Parathyroid adenoma (tissue), 2 donors: Measurements from ENCODE around the gene TSC2.
"Not testable (repeated sequence)": the region's sequence is repeated elsewhere in the genome, so short reads cannot be mapped to it uniquely, and the experiment has no call there.

Experiments used
- H2AFZ ChIP-seq: fragments of 300-600 bp; sonication (generic); one replicate; pipeline ENCODE4 v1.7.0; 2017; ENCODE audit warnings: antibody characterized with exemption, mild to moderate bottlenecking
- H3K27ac ChIP-seq: fragments of 300-600 bp; sonication (generic); one replicate; pipeline ENCODE4 v1.7.0; 2017
- H3K27me3 ChIP-seq: fragments of 300-600 bp; sonication (generic); one replicate; pipeline ENCODE4 v1.7.0; 2017; ENCODE audit warnings: low read length; ENCODE audit not compliant: control insufficient read depth, insufficient read depth
- H3K36me3 ChIP-seq: fragments of 300-600 bp; sonication (generic); one replicate; pipeline ENCODE4 v1.7.0; 2017; ENCODE audit warnings: low read length; ENCODE audit not compliant: control insufficient read depth, insufficient read depth
- H3K4me1 ChIP-seq: fragments of 300-600 bp; sonication (generic); one replicate; pipeline ENCODE4 v1.7.0; 2017; ENCODE audit warnings: control low read depth
- H3K4me2 ChIP-seq: fragments of 300-600 bp; sonication (generic); one replicate; pipeline ENCODE4 v1.7.0; 2017; ENCODE audit warnings: low read length
- H3K4me3 ChIP-seq: fragments of 300-600 bp; sonication (generic); one replicate; pipeline ENCODE4 v1.7.0; 2017; ENCODE audit warnings: low read depth, low read length
- H3K79me2 ChIP-seq: fragments of 300-600 bp; sonication (generic); one replicate; pipeline ENCODE4 v1.7.0; 2017; ENCODE audit warnings: control low read depth
- H3K9ac ChIP-seq: fragments of 300-600 bp; sonication (generic); one replicate; pipeline ENCODE4 v1.7.0; 2017; ENCODE audit warnings: mild to moderate bottlenecking
- H3K9me3 ChIP-seq: fragments of 300-600 bp; sonication (generic); one replicate; pipeline ENCODE4 v1.7.0; 2017; ENCODE audit warnings: low read length; ENCODE audit not compliant: control insufficient read depth
- TF ChIP-seq, protein P1 (sequence below): fragments of 300-600 bp; sonication (generic); IDR thresholded peaks from one replicate; pipeline ENCODE4 v1.7.0; 2017; ENCODE audit warnings: antibody characterized with exemption, mild to moderate bottlenecking
- donor health status: primary hyperparathyroidism.

The TSC2 gene

DNA sequence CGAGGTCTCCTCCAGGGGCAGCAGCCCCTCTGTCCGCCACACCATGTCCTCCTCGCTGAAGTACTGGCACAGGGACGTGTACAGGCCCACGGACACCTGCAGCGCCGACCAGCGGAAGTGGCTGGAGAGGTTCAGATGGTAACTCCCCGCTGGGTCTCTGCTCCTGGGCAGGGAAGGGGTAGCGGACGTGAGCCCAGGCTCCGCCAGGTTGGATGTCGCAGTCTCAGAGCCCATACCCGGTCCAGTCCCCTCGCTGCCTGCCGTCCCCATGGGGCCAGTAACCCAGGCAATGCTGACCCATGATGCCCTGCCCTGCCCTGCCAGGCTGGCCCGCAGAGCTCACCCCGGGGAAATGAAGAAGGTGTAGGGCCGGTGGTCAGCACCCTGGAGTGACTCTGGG, 54.7 kb downstream of the TSC2 start:
- Histone ChIP-seq H3K36me3 (no peaks in the 10 kb centered on the region), H3K27ac (no peak overlapping the region), H3K27me3 (no peaks in the 10 kb centered on the region), H3K4me1 (no peaks in the 10 kb centered on the region), H3K4me3 (no peak overlapping the region), H3K9ac (no peak overlapping the region), H3K79me2 (no peaks in the 10 kb centered on the region), H3K4me2 (no peak overlapping the region), H3K9me3 (no peaks in the 10 kb centered on the region), H2AFZ (no peak overlapping the region)
- TF ChIP-seq, protein P1, sequence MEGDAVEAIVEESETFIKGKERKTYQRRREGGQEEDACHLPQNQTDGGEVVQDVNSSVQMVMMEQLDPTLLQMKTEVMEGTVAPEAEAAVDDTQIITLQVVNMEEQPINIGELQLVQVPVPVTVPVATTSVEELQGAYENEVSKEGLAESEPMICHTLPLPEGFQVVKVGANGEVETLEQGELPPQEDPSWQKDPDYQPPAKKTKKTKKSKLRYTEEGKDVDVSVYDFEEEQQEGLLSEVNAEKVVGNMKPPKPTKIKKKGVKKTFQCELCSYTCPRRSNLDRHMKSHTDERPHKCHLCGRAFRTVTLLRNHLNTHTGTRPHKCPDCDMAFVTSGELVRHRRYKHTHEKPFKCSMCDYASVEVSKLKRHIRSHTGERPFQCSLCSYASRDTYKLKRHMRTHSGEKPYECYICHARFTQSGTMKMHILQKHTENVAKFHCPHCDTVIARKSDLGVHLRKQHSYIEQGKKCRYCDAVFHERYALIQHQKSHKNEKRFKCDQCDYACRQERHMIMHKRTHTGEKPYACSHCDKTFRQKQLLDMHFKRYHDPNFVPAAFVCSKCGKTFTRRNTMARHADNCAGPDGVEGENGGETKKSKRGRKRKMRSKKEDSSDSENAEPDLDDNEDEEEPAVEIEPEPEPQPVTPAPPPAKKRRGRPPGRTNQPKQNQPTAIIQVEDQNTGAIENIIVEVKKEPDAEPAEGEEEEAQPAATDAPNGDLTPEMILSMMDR = no peak

DNA sequence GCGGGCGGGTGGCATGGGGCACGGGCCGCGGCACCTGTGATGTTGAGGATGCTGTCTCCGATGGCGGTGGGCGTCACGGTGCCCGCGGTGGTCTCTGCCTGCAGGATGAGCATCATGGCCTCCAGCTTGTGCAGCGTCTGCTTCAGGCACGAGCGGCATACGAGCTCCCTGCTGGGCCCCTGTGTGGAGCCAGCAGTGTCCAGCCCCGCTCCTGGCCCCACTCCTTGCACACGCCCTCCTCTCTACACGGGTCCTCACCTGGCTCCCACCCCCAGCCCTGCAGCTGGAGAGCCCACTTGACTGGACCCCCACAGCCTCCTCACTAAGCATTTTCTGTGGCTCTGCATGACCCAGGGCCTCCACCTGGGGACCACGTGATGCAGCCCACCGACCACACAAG, 56.7 kb downstream of the TSC2 start:
- H3K9me3 ChIP-seq, H3K4me2 ChIP-seq, H3K79me2 ChIP-seq, H3K36me3 ChIP-seq, H3K4me1 ChIP-seq, H3K27ac ChIP-seq, H2AFZ ChIP-seq, H3K9ac ChIP-seq, H3K27me3 ChIP-seq, H3K4me3 ChIP-seq: not testable (repeated sequence)

DNA sequence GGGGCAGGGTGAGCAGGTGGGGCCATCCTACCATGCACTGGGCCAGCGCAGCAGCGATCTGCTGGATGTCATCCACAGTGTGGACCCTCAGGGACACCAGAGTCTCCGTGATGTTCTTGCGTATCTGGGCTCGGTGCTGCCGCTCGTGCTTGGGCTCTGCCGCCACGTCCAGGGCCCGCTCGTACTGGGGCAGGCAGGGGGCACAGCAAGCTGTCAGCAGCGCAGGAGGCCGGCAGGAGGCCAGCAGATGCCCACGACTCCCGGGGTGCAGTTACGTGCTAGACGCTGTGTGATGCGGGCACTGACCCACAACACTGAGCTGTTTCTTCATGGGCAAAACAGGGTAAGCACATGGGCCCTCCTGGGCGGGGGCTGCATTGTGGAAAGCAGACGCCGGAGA, 57.5 kb downstream of the TSC2 start:
- not testable (repeated sequence) for H3K27ac ChIP-seq, H3K9ac ChIP-seq, H3K36me3 ChIP-seq, H3K4me1 ChIP-seq, H3K27me3 ChIP-seq, H3K4me2 ChIP-seq, H3K4me3 ChIP-seq, H2AFZ ChIP-seq, H3K9me3 ChIP-seq, H3K79me2 ChIP-seq

DNA sequence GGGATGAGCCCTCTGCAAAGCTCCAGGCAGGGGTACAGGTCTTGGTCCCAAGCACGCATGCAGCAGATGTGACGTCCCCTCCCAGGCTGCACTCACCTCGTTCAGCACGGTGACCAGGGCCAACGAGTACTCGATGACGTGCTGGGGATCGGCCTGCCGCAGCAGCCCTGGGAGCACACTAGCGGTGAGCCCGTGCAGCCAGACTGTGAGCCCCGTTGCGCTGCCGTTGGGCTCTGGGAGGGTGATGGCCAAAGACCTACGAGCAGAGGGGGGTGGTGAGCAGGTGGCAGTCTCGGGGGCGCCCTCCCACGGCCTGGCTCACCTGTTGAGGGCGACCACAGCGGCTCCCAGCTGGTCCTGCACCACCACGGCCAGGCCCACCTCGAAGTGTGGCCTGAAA, 58.0 kb downstream of the TSC2 start:
- H3K27ac ChIP-seq = not testable (repeated sequence)

DNA sequence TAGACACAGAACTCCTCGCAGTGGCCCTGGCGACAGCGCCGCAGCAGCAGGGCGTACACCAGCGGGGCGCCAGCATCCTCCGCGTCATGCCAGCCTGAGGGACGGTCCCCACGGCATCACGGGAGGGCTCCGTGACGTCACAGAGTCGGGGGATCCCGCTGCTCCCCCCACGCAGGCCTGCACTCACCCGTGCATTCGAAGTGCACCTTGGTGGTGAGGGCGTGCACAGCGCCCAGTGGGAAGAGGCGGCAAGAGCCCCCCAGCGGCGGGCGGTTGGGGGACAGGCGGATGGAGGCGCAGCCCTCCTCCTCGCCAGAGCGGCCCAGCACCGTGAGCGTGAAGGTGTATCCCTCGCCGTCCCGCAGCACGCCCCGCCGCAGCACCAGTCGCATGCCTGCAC, 58.4 kb downstream of the TSC2 start:
- H3K27ac ChIP-seq, H3K4me2 ChIP-seq, H3K36me3 ChIP-seq, H3K4me1 ChIP-seq, H3K4me3 ChIP-seq, H3K27me3 ChIP-seq, H3K9ac ChIP-seq, H3K9me3 ChIP-seq, H3K79me2 ChIP-seq, H2AFZ ChIP-seq: not testable (repeated sequence)

More for the DNA sequence above, 58.0 kb downstream of the TSC2 start:
- H2AFZ ChIP-seq, H3K4me1 ChIP-seq, H3K9me3 ChIP-seq, H3K36me3 ChIP-seq, H3K27me3 ChIP-seq, H3K79me2 ChIP-seq, H3K4me3 ChIP-seq, H3K4me2 ChIP-seq, H3K9ac ChIP-seq: not testable (repeated sequence)

DNA sequence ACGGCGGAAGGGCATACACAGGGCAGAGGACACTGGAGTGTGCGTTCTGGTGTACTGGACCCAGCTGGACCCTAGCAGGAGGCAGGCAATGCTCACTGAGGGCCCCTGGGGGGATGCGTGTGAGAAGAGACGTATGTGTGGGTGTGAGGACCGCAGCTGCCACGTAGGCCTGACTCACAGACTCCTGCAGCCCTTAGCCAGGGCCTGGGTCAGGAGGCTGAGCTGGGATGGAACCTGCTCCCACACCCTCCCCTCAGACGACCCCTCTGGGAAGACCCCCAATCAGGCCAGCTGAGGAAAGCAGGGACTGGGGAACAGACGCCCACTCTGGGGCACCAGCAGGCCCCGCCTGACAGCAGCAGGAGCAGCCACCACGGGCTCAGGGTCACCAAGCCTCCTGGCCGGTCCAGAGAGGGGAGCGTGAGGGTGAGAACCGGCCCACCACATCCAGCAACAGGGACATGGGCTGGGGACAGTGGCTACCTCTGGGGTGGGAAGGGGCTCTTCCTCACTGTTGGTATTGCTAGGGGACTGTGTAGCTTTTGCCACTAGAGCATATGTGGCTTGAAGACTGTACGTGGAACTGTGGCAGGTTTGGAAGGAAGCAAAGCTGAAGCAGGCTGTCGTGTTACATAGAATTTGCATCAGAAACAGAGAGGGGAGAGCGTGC, 59.5 kb downstream of the TSC2 start:
- H3K9me3 ChIP-seq, H3K4me1 ChIP-seq, H3K27ac ChIP-seq, H3K9ac ChIP-seq, H3K27me3 ChIP-seq, H3K4me2 ChIP-seq, H3K79me2 ChIP-seq, H2AFZ ChIP-seq, H3K4me3 ChIP-seq, H3K36me3 ChIP-seq: not testable (repeated sequence)

DNA sequence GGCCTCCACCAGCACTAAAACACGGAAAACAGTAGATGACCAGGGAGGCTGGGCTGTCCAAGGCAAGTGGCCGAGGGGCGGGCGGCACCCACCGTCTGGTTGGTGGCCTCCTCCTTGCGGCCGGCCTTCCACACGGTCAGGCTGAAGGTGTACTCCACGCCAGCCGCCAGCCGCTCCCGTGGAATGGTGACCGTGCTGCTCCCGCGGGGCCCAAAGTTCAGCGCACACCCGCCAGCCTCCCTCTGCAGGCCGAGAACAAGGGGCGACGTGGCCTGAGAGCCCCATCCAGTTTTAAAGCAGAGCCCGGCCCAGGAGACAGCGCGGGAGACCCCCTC, 60.0 kb downstream of the TSC2 start:
- H3K79me2 ChIP-seq, H3K27ac ChIP-seq, H2AFZ ChIP-seq, H3K36me3 ChIP-seq, H3K4me3 ChIP-seq, H3K27me3 ChIP-seq, H3K4me2 ChIP-seq, H3K9me3 ChIP-seq, H3K4me1 ChIP-seq, H3K9ac ChIP-seq: not testable (repeated sequence)

DNA sequence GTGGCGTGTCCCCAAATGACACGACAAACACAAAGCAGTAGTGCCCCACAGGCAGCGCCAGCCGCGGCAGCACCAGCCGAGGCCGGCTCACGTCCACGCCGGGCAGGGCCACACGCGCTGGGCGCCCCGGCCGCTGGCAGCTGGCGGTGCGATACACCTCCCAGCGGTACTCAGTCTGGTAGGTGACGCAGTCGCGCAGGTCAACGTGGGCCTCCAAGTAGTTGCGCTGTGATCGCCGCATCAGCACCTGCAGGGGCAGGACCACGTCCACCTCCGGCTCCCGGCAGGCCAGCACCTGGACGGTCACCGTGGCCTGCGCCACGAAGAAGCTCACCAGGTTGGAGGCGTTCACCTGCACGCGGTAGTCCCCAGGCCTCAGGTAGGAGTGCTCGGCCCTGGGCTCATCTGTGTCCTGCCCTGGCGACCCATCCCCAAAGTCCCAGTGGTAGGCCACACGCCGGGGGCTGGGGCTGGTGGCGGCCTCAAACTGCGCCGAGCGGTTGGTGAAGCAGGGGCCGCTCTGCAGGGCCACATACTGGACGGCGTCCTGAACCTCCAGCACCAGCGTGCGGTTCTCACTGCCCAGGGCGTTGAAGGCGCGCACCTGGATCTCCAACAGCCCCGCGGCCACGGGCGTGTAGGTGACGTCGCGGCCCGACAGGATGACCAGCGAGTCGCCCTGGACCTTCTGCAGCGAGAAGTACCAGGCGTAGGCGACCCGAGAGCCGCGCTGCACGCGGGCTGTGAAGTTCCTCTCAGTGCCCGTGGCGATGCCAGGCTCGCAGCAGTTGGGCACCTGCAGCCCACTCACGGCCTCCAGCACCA, 60.9 kb downstream of the TSC2 start:
- H3K79me2 ChIP-seq, H3K9me3 ChIP-seq, H3K27me3 ChIP-seq, H3K9ac ChIP-seq, H3K36me3 ChIP-seq, H3K27ac ChIP-seq, H3K4me2 ChIP-seq, H2AFZ ChIP-seq, H3K4me1 ChIP-seq, H3K4me3 ChIP-seq: not testable (repeated sequence)

DNA sequence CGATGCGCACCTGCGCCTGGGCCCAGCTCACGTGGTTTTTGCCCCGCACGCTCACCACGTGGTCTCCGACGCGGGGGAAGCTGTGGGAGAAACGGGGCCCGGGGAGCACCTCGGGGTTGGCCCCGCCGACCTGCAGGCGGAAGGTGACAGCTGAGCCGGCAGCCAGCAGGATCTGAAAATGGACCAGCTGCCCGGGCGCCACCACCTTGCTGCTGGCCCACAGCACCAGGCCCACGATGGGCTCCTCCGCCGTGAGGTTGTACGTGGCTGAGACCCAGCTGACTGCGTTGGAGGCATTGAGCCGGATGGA, 61.4 kb downstream of the TSC2 start:
- H3K4me3 ChIP-seq, H3K9ac ChIP-seq, H3K27me3 ChIP-seq, H3K36me3 ChIP-seq, H2AFZ ChIP-seq, H3K9me3 ChIP-seq, H3K4me1 ChIP-seq, H3K27ac ChIP-seq, H3K79me2 ChIP-seq, H3K4me2 ChIP-seq: not testable (repeated sequence)

DNA sequence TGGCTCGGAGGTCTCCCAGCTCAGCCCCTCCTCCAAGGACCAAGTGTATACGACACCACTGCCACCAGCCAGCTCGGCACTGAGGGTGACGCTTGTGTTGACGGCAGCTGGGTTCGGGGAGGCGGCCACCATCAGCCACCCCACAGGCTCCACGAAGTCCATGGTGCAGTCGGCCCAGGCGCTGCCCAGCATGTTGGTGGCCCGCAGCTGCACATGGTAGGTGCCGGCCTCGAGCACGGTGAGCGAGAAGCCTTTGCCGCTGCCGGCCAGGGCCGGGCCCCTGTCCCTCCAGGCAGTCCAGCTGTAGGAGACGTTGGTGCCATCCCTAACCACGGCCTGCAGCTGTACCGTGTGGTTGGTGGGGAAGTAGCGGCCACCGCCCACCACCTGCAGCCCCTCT, 62.1 kb downstream of the TSC2 start:
- H3K4me2 ChIP-seq, H3K79me2 ChIP-seq, H3K4me3 ChIP-seq, H3K27ac ChIP-seq, H3K9me3 ChIP-seq, H3K27me3 ChIP-seq, H2AFZ ChIP-seq, H3K36me3 ChIP-seq, H3K4me1 ChIP-seq, H3K9ac ChIP-seq: not testable (repeated sequence)
